GM21447 (cell line): ENCODE results near the gene KRTAP10-4.
"Not testable (repeated sequence)": the region's sequence is repeated elsewhere in the genome, so short reads cannot be mapped to it uniquely, and the experiment has no call there.

Experiments
- ATAC-seq: cut with Tn5 transposase; IDR thresholded peaks from one replicate; pipeline ENCODE4 v1.9.1; 2021; ENCODE audit not compliant: unreplicated experiment

Gene KRTAP10-4

DNA sequence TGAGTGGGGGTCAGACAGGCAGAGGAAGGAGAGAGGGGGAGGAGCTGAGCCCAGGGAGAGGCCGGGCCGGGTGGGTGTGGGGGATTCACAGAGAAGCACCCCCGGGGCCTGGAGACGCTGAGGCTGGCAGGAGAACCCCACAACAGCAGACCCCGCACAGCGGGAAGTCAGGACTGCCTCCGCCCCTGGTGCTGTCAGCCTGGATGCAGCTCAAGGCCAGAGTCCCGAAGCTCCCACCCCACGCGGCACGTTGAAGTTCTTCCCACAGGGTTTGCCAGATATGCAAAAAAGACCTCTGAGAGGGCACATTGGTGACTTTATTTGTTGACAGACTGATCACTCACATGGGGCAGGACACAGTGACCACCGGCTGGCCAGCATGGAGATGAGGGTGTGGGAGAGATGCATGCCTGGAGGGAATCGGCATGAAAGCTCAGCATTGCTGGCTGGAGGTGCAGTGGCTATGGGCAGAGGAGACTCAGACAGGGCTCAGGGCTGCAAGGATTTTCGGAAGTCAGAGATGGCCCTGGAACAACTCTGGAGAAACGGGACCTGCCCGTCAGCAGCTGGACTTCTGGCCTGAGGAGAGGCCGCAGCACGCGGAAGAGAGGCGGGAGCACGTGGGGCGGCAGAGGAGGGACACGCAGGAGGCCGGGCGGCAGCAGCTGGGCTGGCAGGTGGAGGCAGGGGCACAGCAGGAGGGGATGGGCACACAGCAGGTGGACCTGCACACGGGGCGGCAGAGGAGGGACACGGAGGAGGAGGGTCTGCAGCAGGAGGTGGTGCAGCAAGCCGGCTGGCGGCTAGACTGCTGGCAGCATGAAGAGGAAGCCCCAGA, 15.8 kb upstream of the KRTAP10-4 start:
- no peak for ATAC-seq

- ATAC-seq, result not testable (repeated sequence)
Observed at GRCh38 chr21:44558329-44558675, 15.2 kb upstream of the KRTAP10-4 start.

GRCh38 chr21:44558695-44559094, 14.8 kb upstream of the KRTAP10-4 start, which contains the start of gene KRTAP10-3:
TSS of gene KRTAP10-3 (minus strand) at chr21:44558795. CDS start at chr21:44558715, 80 bp downstream.
- ATAC-seq, result no peak

DNA sequence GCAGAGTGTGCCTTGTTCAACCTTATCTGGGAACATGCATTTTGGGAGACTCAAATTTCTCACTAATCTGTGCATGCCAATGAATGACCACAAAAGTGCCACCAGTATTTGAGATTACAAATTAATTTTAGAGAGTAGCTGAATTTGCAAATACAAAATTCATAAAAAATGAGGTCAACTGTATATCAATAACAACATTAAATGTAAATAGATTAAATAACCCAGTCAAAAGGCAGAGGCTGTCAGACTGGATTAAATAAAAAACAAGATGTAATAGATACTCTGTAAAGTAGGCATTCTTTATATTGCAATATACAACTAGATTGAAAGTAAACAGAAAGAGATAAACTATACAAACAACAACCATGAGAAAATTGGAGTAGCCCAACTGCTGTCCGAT, 9.4 kb upstream of the KRTAP10-4 start:
- ATAC-seq, result no peak

DNA sequence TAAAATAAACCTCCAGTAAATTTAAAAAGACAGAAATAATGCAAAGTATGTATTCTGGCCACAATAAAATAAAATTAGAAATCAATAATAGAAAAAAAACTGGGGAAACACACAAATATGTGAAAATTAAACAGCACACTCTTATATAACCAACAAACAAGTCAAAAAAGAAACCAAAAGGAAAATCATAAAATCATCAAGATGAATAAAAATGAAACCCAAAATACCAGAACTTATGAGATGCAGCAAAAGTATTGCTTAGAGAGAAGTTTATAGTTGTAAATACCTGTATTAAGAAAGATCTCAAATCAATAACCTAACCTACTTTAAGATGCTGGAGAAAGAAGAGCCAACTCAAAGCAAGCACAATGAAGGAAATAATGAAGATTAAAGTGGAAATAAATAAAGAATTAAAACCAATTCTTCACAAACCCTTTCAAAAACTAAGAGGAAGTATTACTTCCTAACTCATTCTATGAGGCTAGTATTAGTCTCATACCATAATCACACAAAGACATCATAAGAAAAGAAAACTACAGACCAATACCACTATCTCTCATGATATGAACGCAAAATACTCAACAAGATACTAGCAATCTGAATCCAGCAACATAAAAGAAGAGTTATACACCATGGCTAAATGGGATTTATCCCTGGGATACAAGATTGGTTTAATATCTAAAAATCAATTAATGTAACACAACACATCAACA, 8.5 kb upstream of the KRTAP10-4 start:
- ATAC-seq, result no peak

DNA sequence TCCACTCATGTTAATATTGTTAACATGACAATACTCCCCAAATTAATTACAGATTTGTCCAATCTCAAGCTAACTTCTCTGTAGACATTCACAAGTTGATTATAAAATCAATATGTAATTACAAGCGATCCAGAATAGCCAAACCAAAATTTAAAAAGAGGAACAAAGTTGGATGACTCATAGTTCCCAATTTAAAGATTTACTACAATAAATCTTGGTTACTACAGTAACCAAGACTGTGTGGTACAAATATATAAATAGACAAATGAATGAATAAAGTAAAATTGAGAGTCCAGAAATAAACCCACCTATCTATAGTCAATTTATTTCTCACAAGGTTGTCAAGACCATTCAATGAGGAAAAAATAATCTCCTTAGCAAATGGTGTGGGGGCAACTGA, 7.1 kb upstream of the KRTAP10-4 start:
- ATAC-seq, result no peak

DNA sequence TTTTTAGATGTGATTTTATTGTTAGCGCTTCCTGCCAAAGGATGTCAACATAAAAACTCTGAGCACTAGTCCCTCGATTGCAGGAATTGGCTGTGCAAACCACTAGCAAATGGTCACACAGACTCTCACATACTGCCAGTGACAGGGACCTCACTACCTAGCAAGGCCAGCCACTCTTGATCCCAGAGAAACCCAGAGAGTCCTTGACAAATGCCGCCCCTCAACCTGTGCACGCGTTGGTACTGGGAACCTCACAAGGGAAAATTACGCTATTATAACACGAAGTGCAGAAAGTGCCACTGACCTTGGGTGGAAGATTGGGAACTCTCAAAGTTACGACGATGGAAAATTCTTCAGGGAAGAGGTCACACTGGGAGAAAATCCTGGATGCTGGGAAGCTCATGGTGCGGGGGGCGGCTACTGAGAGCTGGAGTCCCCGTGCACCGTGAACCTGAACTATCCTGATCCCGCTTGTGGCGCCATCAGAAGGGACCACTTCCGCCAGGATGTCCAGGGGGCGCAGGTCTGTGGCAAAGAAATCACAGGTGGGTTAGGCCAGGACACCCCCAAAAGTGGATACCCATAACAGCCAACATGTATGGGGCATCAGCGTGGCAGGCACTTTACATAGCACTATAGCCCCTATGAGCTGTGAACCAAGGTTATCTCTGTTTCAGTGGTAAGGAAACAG, 5.9 kb upstream of the KRTAP10-4 start:
- ATAC-seq, result no peak

- ATAC-seq, result no peak
Observed at GRCh38 chr21:44568261-44568660, 5.3 kb upstream of the KRTAP10-4 start.

DNA sequence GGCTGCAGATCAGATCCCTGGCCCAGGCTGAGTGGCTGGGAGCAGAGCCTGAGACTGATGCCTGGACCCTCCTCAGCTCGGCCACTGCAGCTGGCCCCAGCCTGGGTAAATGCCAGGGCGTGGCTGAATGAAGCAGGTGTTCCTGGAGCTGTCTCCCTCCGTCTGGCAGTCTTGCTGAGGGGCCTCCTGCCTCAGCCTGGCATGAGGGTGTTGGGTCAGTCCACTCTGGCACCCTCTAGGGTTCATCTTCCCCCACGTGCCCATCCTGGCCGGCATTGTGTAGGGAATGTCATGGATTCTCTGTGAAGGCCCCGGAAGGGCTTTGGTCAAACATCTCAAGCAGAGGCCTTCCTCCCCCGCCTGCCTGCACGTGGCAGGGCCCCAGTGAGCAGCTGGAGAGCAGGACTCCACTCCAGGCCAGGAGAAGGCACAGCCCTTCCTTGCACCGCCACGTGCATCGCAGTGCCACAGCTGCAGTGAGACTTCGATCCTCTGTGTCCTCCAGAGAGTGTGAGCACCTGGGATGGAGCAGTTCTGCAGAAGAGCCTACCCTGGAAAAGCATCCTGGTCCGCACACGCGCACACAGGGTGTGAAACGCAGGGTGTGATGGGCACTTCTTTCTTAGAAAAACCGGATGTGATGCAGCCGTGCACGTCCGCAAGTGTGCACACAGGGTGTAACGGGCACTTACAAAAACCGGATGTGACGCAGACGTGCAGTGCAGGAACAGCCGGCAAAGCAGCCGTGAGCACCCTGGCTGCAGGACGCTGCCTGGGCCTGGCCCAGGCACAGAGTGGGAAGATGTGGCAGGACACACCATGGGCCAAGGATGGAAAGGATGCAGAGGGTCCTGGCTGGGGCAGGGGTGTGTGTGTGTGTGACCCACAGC, 4.6 kb upstream of the KRTAP10-4 start:
- ATAC-seq, result no peak

DNA sequence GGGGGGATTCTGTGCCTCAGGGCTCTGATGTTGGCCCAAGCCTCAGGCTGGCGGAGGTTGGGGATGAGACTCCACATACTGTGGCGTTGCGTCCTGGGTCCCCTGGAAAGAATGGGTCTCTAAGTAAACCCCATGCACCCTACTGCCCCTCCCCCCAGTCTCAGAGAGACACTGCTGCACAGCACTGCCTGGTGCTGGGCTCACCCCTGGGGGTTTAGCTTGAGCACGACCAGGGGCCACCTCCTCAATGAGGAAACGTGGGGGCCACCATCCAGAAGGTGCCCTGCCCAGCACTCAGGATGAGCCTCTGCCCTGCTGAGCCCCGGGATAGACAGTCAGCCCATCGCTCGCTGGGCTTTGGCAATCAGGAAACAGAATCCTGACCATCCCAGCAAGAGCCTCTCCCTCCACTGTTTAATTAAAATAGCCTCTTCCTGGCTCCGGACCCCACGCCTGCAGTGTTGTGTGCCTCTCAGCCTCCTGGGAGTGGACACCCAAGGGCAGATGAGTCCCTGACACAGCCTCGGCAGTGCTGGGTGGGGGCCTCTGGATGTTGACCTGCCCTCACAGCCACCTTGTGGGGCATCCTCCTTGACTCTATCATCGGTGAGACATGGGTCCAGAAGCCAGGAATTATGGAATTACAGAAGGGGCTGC, 3.5 kb upstream of the KRTAP10-4 start:
- no peak for ATAC-seq

GRCh38 chr21:44571296-44571695, 2.2 kb upstream of the KRTAP10-4 start:
- no peak for ATAC-seq

DNA sequence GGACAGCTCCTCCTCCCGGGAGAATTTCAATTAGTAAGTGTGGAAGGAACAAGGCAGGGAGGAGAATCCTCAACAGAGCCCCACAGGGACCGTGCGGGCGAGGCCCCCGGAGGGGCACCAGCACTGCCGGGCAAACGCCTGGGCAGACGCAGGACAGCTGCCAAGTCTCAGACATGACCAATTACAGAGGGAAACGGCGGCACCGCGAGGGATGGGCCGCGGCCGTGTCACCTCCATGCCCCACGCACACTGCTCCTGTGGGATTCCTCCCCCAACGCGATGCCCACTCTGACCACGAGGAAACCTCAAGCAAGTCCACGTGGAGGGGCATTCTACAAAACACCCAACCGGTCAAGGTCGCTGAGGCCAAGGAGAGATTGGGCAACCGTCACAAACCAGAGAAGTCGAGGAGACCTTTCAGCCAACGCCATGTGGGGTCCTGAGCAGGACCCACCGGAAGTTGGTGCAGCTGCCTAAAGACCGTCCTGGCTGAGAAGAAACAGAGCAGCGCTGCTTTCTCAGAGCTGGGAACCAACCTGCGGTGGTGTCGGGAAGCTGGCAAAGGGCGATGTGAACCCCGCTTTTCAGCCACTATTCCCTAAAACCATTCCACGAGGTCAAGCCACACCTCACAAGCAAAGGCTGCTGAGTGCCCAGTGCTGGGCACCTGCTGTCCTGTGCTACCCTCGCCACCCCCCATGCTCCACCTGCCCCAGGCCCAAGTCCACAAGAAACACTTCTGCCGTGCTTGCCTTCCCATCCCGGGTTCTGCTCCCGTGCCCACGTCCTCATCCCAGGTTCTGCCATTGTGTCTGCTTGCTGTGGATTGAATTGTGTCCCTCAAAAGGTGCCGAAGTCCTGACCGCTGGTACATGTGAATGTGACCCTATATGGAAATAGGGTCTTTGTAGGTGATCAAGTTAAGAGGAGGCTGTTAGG, 1.4 kb upstream of the KRTAP10-4 start:
- ATAC-seq, result no peak

GRCh38 chr21:44572959-44573583, 458 bp upstream of the KRTAP10-4 start:
- ATAC-seq, result no peak

GRCh38 chr21:44574457-44575306, 1.2 kb downstream of the KRTAP10-4 start:
- no peak for ATAC-seq

- ATAC-seq, result no peak
Observed at GRCh38 chr21:44575307-44576024, 1.9 kb downstream of the KRTAP10-4 start.

DNA sequence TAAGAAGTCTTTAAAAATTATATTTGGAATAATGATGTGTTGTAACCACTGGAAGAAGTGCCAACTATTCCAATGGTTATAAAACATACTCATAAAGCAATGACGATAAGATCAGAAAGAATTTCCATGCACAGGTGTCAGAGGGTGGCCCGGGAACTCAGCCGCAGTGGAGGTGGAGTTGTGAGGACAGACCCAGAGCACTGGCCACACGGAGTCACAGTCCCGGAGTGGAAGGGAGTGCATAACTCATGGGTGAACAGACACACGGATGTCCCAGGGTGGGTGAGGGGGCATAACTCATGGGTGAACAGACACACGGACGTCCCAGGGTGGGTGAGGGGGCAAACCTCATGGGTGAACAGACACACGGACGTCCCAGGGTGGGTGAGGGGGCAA, 2.5 kb downstream of the KRTAP10-4 start:
- ATAC-seq, result no peak

- no peak for ATAC-seq
Observed at GRCh38 chr21:44578371-44579055, 5.0 kb downstream of the KRTAP10-4 start.
